Keratinocyte (primary cell): ENCODE results near the gene NR1D2.

Experiments
- CTCF ChIP-seq, 3 experiments: IDR thresholded peaks in 1 of 3; conservative IDR thresholded peaks in 1 of 3; optimal IDR thresholded peaks in 1 of 3; 2 replicates in 2 of 3; 3 replicates in 1 of 3; pipeline versions ENCODE3 to v1.5.1; 2011; ENCODE audit warnings: low read length in 3 of 3, mild to moderate bottlenecking in 3 of 3, moderate library complexity in 2 of 3, control low read depth in 1 of 3, inconsistent platforms in 1 of 3; ENCODE audit not compliant: insufficient read depth in 2 of 3; ENCODE audit errors: extremely low read depth in 1 of 3
- EZH2 ChIP-seq: IDR thresholded peaks from one replicate; pipeline ENCODE4 v1.6.1; 2012; ENCODE audit warnings: inconsistent platforms, mild to moderate bottlenecking, low read length, moderate library complexity

- no peak for TF ChIP-seq CTCF (optimal IDR thresholded peaks at IDR 0.05 in 1 of 3, IDR thresholded peaks at IDR 0.05 in 1 of 3, conservative IDR thresholded peaks at IDR 0.05 in 1 of 3; ENCODE audit: extremely low read depth in 1 of 3, insufficient read depth in 2 of 3, low read length in 3 of 3)
- no peak for TF ChIP-seq EZH2
Observed at GRCh38 chr3:23981136-23981535, 36.0 kb downstream of the NR1D2 start.
